Loucy (cell line): ENCODE measurements around the gene NCKAP5.

Experiments
- H2AFZ ChIP-seq: fragments of 200-600 bp; sonication (generic); 2 replicates; pipeline ENCODE4 v1.6.0; 2016; ENCODE audit warnings: antibody characterized with exemption, mild to moderate bottlenecking, low read length, moderate library complexity
- H3F3A ChIP-seq: fragments of 200-600 bp; 2 replicates; pipeline ENCODE4 v1.6.0; 2016; ENCODE audit warnings: antibody characterized with exemption, low read depth, mild to moderate bottlenecking
- H3K27me3 ChIP-seq: fragments of 200-600 bp; sonication (generic); 2 replicates; pipeline ENCODE4 v1.6.1; 2014; ENCODE audit warnings: low read length, mild to moderate bottlenecking; ENCODE audit not compliant: insufficient read depth, poor library complexity, severe bottlenecking
- H3K36me3 ChIP-seq: fragments of 200-600 bp; sonication (generic); 2 replicates; pipeline ENCODE4 v1.6.1; 2016; ENCODE audit warnings: low read length; ENCODE audit not compliant: insufficient read depth
- H3K4me1 ChIP-seq: fragments of 200-600 bp; sonication (generic); 2 replicates; pipeline ENCODE4 v1.5.1; 2014; ENCODE audit warnings: low read length, mild to moderate bottlenecking; ENCODE audit not compliant: insufficient read depth, poor library complexity, severe bottlenecking
- H3K4me2 ChIP-seq: fragments of 200-600 bp; sonication (generic); 2 replicates; pipeline ENCODE4 v1.6.0; 2014; ENCODE audit warnings: antibody characterized with exemption, low read length, low read depth, mild to moderate bottlenecking; ENCODE audit not compliant: poor library complexity, severe bottlenecking
- H3K4me3 ChIP-seq: fragments of 200-600 bp; sonication (generic); 2 replicates; pipeline ENCODE4 v1.5.1; 2014; ENCODE audit warnings: low read length, mild to moderate bottlenecking, mixed read lengths; ENCODE audit not compliant: poor library complexity, severe bottlenecking
- H3K79me2 ChIP-seq: fragments of 200-600 bp; sonication (generic); 2 replicates; pipeline ENCODE4 v1.6.1; 2014; ENCODE audit warnings: low read length; ENCODE audit not compliant: insufficient read depth
- H3K9ac ChIP-seq: fragments of 200-600 bp; sonication (generic); 2 replicates; pipeline ENCODE4 v1.6.0; 2014; ENCODE audit warnings: mild to moderate bottlenecking, low read depth, low read length, moderate library complexity; ENCODE audit not compliant: poor library complexity, severe bottlenecking
- H3K9me2 ChIP-seq: fragments of 200-600 bp; sonication (generic); replicated peaks from 2 replicates; pipeline ENCODE4 v1.6.1; 2016; ENCODE audit warnings: low read depth, low read length, mixed read lengths
- H3K9me3 ChIP-seq: fragments of 200-600 bp; sonication (generic); 2 replicates; pipeline ENCODE4 v1.6.1; 2014; ENCODE audit warnings: mild to moderate bottlenecking, antibody characterized with exemption, low read length, low read depth; ENCODE audit not compliant: insufficient read depth
- H4K20me1 ChIP-seq: fragments of 200-600 bp; sonication (generic); 2 replicates; pipeline ENCODE4 v1.6.0; 2014; ENCODE audit warnings: antibody characterized with exemption, low read length, mild to moderate bottlenecking; ENCODE audit not compliant: insufficient read depth, poor library complexity, severe bottlenecking
- EZH2phosphoT487 ChIP-seq: fragments of 200-600 bp; IDR thresholded peaks from 2 replicates; pipeline ENCODE4 v1.6.1; 2018; ENCODE audit warnings: antibody characterized with exemption, mild to moderate bottlenecking, moderate library complexity, borderline replicate concordance
- TF ChIP-seq, protein P1 (sequence below): fragments of 200-600 bp; sonication (generic); conservative IDR thresholded peaks from 2 replicates; pipeline ENCODE4 v1.5.1; 2014; ENCODE audit warnings: mild to moderate bottlenecking, antibody characterized with exemption, low read length

Gene NCKAP5

DNA sequence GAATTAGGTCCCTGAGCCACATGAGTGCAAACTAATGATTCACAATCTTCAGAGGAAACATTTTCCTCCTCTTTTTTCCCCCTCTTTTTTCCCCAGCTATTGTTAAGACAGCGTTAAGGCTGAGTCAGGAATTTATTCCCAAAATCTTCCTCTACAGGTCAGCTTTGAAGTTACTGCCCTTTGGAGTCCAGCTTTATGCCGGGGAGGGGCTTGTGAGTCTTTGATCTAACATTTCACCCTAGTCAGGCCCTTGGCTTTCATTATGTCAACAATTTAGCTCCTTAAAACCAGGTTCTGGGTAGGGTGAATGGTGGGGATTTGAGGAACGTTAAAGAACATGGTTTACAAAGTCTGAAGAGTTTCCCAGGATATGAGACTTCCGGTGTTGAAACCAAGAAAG is 807.3 kb downstream of the NCKAP5 start:
- Histone ChIP-seq H3K9ac (no peak overlapping the region), H3K4me3 (no peak overlapping the region), H4K20me1 (no peaks in the 10 kb centered on the region), H2AFZ (no peak overlapping the region), H3K4me1 (no peaks in the 10 kb centered on the region), H3K9me3 (peaks cover 3% of the 10 kb centered on the region; the same call in 1 of the 2 replicates), H3K4me2 (no peak overlapping the region), H3F3A (no peaks in the 10 kb centered on the region), H3K36me3 (no peaks in the 10 kb centered on the region), H3K9me2 (no peaks in the 10 kb centered on the region), H3K79me2 (no peaks in the 10 kb centered on the region), H3K27me3 (no peaks in the 10 kb centered on the region)
- no peak for TF ChIP-seq EZH2phosphoT487
- TF ChIP-seq, protein P1, sequence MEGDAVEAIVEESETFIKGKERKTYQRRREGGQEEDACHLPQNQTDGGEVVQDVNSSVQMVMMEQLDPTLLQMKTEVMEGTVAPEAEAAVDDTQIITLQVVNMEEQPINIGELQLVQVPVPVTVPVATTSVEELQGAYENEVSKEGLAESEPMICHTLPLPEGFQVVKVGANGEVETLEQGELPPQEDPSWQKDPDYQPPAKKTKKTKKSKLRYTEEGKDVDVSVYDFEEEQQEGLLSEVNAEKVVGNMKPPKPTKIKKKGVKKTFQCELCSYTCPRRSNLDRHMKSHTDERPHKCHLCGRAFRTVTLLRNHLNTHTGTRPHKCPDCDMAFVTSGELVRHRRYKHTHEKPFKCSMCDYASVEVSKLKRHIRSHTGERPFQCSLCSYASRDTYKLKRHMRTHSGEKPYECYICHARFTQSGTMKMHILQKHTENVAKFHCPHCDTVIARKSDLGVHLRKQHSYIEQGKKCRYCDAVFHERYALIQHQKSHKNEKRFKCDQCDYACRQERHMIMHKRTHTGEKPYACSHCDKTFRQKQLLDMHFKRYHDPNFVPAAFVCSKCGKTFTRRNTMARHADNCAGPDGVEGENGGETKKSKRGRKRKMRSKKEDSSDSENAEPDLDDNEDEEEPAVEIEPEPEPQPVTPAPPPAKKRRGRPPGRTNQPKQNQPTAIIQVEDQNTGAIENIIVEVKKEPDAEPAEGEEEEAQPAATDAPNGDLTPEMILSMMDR, result no peak

DNA sequence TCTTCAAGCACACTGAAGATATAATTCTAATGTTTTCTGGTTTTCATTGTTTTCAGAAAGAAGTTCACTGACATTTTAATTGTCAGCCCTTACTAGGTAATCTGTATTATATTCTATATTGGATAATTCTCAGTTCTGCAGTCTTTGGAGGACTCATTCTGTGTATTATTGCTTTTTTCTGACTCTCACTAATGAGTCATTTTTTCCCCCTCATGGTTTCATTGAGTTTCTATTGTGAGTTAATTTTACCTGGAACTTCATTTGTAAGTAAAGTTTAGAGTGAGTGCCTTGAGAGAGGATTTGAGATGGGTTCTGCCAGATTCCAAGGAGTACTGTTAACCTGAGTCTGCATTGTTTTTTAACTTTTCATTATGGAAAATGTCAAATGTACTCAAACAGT is 807.9 kb downstream of the NCKAP5 start:
- no peaks in the 10 kb centered on the region for H4K20me1 ChIP-seq
- H3K4me2 ChIP-seq, result no peak overlapping the region
- no peak for TF ChIP-seq EZH2phosphoT487
- TF ChIP-seq, protein P1, result no peak
- no peaks in the 10 kb centered on the region for H3K27me3 ChIP-seq
- no peak overlapping the region for H3K9ac ChIP-seq
- peaks cover 3% of the 10 kb centered on the region; the same call in 1 of the 2 replicates for H3K9me3 ChIP-seq
- no peaks in the 10 kb centered on the region for H3K4me1 ChIP-seq
- H3K4me3 ChIP-seq, result no peak overlapping the region
- H3F3A ChIP-seq, result no peaks in the 10 kb centered on the region
- H3K79me2 ChIP-seq, result no peaks in the 10 kb centered on the region
- no peaks in the 10 kb centered on the region for H3K36me3 ChIP-seq
- no peaks in the 10 kb centered on the region for H3K9me2 ChIP-seq
- H2AFZ ChIP-seq, result no peak overlapping the region

DNA sequence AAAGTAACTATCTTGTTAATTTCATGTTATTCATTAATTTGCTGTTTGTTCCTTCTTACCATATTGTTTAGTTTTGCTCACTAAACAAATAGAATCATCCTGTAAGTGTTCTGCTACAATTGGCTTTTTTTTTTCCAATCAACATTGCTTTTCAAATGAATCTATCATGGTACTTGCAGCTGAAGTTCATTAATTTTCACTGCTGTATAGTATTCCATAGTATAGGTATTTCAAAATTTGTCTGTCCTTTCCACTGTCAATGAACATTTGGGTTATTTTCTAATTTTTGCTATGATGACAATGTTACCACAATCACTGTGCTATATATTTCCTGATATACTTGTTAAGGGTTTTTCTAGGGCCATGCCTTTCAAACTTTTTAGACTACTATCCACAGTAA is 809.3 kb downstream of the NCKAP5 start:
- Histone ChIP-seq H3K9me3 (peaks cover 3% of the 10 kb centered on the region; the same call in 1 of the 2 replicates), H3F3A (no peaks in the 10 kb centered on the region), H3K79me2 (no peaks in the 10 kb centered on the region), H2AFZ (no peak overlapping the region), H4K20me1 (no peaks in the 10 kb centered on the region), H3K4me2 (no peak overlapping the region), H3K4me1 (no peaks in the 10 kb centered on the region), H3K9ac (no peak overlapping the region), H3K27me3 (no peaks in the 10 kb centered on the region), H3K9me2 (no peaks in the 10 kb centered on the region), H3K36me3 (no peaks in the 10 kb centered on the region), H3K4me3 (no peak overlapping the region)
- no peak for TF ChIP-seq EZH2phosphoT487
- TF ChIP-seq, protein P1, result no peak
